Activated naive CD8-positive, alpha-beta T cell treated with anti-CD3 and anti-CD28 coated beads for 36 hours (primary cell): ENCODE results near the gene AKNAD1. TPM values are rescaled to one million over a fixed set of nuclear protein-coding genes. Genes with fewer than 3 reads are reported as not detected.

Experiments used
- DNase-seq: peaks from one replicate; pipeline ENCODE4 v3.0.0; 2021
- H3K27ac Mint-ChIP-seq: one replicate; pipeline ENCODE4 v1.8.0; 2022; ENCODE audit warnings: mild to moderate bottlenecking, moderate library complexity, mixed read lengths
- H3K27me3 Mint-ChIP-seq: one replicate; pipeline ENCODE4 v1.8.0; 2022; ENCODE audit warnings: mild to moderate bottlenecking, mixed read lengths
- H3K36me3 Mint-ChIP-seq: one replicate; pipeline ENCODE4 v1.8.0; 2021; ENCODE audit warnings: mild to moderate bottlenecking, mixed read lengths
- H3K4me1 Mint-ChIP-seq: one replicate; pipeline ENCODE4 v1.8.0; 2021; ENCODE audit warnings: mixed read lengths
- H3K4me3 Mint-ChIP-seq: one replicate; pipeline ENCODE4 v1.8.0; 2022; ENCODE audit warnings: mild to moderate bottlenecking, moderate library complexity, mixed read lengths
- H3K9me3 Mint-ChIP-seq: one replicate; pipeline ENCODE4 v1.8.0; 2022; ENCODE audit warnings: mixed read lengths
- total RNA-seq, 2 experiments: library from RNA; stranded (reverse); gene quantifications; one replicate each; pipeline ENCODE4 v1.2.3, GENCODE V29; 2021

Gene AKNAD1
- total RNA-seq, 2 experiments from 2014 or later: not detected

- Mint-ChIP-seq H3K4me3 (no peak overlapping the region), H3K36me3 (no peaks in the 10 kb centered on the region), H3K27ac (no peak overlapping the region), H3K9me3 (no peaks in the 10 kb centered on the region), H3K27me3 (peaks cover 4% of the 10 kb centered on the region), H3K4me1 (peaks cover 3% of the 10 kb centered on the region)
- no peak for DNase-seq
Observed at GRCh38 chr1:108826081-108826635, 30.7 kb downstream of the AKNAD1 start.

GRCh38 chr1:108824051-108824450, 32.8 kb downstream of the AKNAD1 start:
- DNase-seq: no peak
- H3K4me1 Mint-ChIP-seq: peaks cover 3% of the 10 kb centered on the region
- no peaks in the 10 kb centered on the region for H3K9me3 Mint-ChIP-seq
- no peak overlapping the region for H3K4me3 Mint-ChIP-seq
- no peak overlapping the region for H3K27ac Mint-ChIP-seq
- H3K36me3 Mint-ChIP-seq: no peaks in the 10 kb centered on the region
- H3K27me3 Mint-ChIP-seq: peaks cover 12% of the 10 kb centered on the region

GRCh38 chr1:108823632-108824031, 33.3 kb downstream of the AKNAD1 start:
- Mint-ChIP-seq H3K36me3 (no peaks in the 10 kb centered on the region), H3K4me3 (no peak overlapping the region), H3K9me3 (no peaks in the 10 kb centered on the region), H3K4me1 (peaks cover 3% of the 10 kb centered on the region), H3K27me3 (peaks cover 13% of the 10 kb centered on the region), H3K27ac (no peak overlapping the region)
- DNase-seq: no peak

GRCh38 chr1:108819878-108820277, 37.0 kb downstream of the AKNAD1 start:
- Mint-ChIP-seq H3K27me3 (peaks cover 13% of the 10 kb centered on the region), H3K9me3 (no peaks in the 10 kb centered on the region), H3K36me3 (no peaks in the 10 kb centered on the region), H3K4me1 (no peaks in the 10 kb centered on the region), H3K4me3 (no peak overlapping the region), H3K27ac (no peak overlapping the region)
- no peak for DNase-seq

- Mint-ChIP-seq H3K27ac (no peak overlapping the region), H3K4me1 (no peaks in the 10 kb centered on the region), H3K4me3 (no peak overlapping the region), H3K36me3 (no peaks in the 10 kb centered on the region), H3K27me3 (peaks cover 13% of the 10 kb centered on the region), H3K9me3 (no peaks in the 10 kb centered on the region)
- no peak for DNase-seq
Observed at GRCh38 chr1:108817811-108818210, 39.1 kb downstream of the AKNAD1 start.

GRCh38 chr1:108817016-108817415, 39.9 kb downstream of the AKNAD1 start:
- DNase-seq: no peak

GRCh38 chr1:108816049-108816893, 40.6 kb downstream of the AKNAD1 start:
- Mint-ChIP-seq H3K4me3 (no peak overlapping the region), H3K9me3 (no peaks in the 10 kb centered on the region)

More at GRCh38 chr1:108817016-108817415, 39.9 kb downstream of the AKNAD1 start:
- Mint-ChIP-seq H3K36me3 (no peaks in the 10 kb centered on the region), H3K27me3 (peaks cover 13% of the 10 kb centered on the region), H3K4me3 (no peak overlapping the region), H3K9me3 (no peaks in the 10 kb centered on the region), H3K27ac (no peak overlapping the region), H3K4me1 (no peaks in the 10 kb centered on the region)

GRCh38 chr1:108815566-108815965, 41.3 kb downstream of the AKNAD1 start:
- Mint-ChIP-seq H3K4me3 (no peak overlapping the region), H3K4me1 (no peaks in the 10 kb centered on the region), H3K36me3 (no peaks in the 10 kb centered on the region), H3K9me3 (no peaks in the 10 kb centered on the region), H3K27ac (no peak overlapping the region), H3K27me3 (peaks cover 9% of the 10 kb centered on the region)
- no peak for DNase-seq

More at GRCh38 chr1:108816049-108816893, 40.6 kb downstream of the AKNAD1 start:
- no peak overlapping the region for H3K27ac Mint-ChIP-seq
- no peak for DNase-seq
- no peaks in the 10 kb centered on the region for H3K36me3 Mint-ChIP-seq
- peaks cover 9% of the 10 kb centered on the region for H3K27me3 Mint-ChIP-seq
- H3K4me1 Mint-ChIP-seq: no peaks in the 10 kb centered on the region

- Mint-ChIP-seq H3K27ac (no peak overlapping the region), H3K4me1 (no peaks in the 10 kb centered on the region), H3K4me3 (no peak overlapping the region), H3K27me3 (peaks cover 3% of the 10 kb centered on the region), H3K9me3 (no peaks in the 10 kb centered on the region), H3K36me3 (no peaks in the 10 kb centered on the region)
- no peak for DNase-seq
Observed at GRCh38 chr1:108814343-108815125, 42.4 kb downstream of the AKNAD1 start.

GRCh38 chr1:108813326-108813725, 43.6 kb downstream of the AKNAD1 start:
- H3K27me3 Mint-ChIP-seq: no peaks in the 10 kb centered on the region
- no peak overlapping the region for H3K27ac Mint-ChIP-seq
- H3K4me3 Mint-ChIP-seq: no peak overlapping the region
- H3K9me3 Mint-ChIP-seq: no peaks in the 10 kb centered on the region
- no peaks in the 10 kb centered on the region for H3K36me3 Mint-ChIP-seq
- no peak for DNase-seq
- no peaks in the 10 kb centered on the region for H3K4me1 Mint-ChIP-seq

- no peak overlapping the region for H3K4me3 Mint-ChIP-seq
- DNase-seq: no peak
- H3K36me3 Mint-ChIP-seq: peaks cover 1% of the 10 kb centered on the region
- no peaks in the 10 kb centered on the region for H3K4me1 Mint-ChIP-seq
- H3K27ac Mint-ChIP-seq: no peak overlapping the region
- H3K9me3 Mint-ChIP-seq: no peaks in the 10 kb centered on the region
- H3K27me3 Mint-ChIP-seq: no peaks in the 10 kb centered on the region
Observed at GRCh38 chr1:108811611-108812010, 45.3 kb downstream of the AKNAD1 start.

GRCh38 chr1:108808438-108808837, 48.5 kb downstream of the AKNAD1 start:
- Mint-ChIP-seq H3K27me3 (no peaks in the 10 kb centered on the region), H3K4me1 (no peaks in the 10 kb centered on the region), H3K27ac (no peak overlapping the region), H3K9me3 (no peaks in the 10 kb centered on the region), H3K4me3 (no peak overlapping the region), H3K36me3 (peaks cover 8% of the 10 kb centered on the region)
- no peak for DNase-seq

- Mint-ChIP-seq H3K27me3 (no peaks in the 10 kb centered on the region), H3K4me1 (peaks cover 7% of the 10 kb centered on the region), H3K36me3 (peaks cover 15% of the 10 kb centered on the region), H3K27ac (no peak overlapping the region), H3K9me3 (no peaks in the 10 kb centered on the region), H3K4me3 (no peak overlapping the region)
- DNase-seq: no peak
Observed at GRCh38 chr1:108803548-108803947, 53.3 kb downstream of the AKNAD1 start.

- no peak for DNase-seq
Observed at GRCh38 chr1:108801101-108801500, 55.8 kb downstream of the AKNAD1 start.

GRCh38 chr1:108799001-108799400, 57.9 kb downstream of the AKNAD1 start:
- Mint-ChIP-seq H3K9me3 (no peaks in the 10 kb centered on the region), H3K36me3 (peaks cover 13% of the 10 kb centered on the region), H3K4me1 (peaks cover 7% of the 10 kb centered on the region), H3K27me3 (no peaks in the 10 kb centered on the region), H3K4me3 (no peak overlapping the region), H3K27ac (no peak overlapping the region)
- DNase-seq: no peak

More at GRCh38 chr1:108801101-108801500, 55.8 kb downstream of the AKNAD1 start:
- Mint-ChIP-seq H3K27ac (no peak overlapping the region), H3K36me3 (peaks cover 13% of the 10 kb centered on the region), H3K27me3 (no peaks in the 10 kb centered on the region), H3K9me3 (no peaks in the 10 kb centered on the region), H3K4me1 (peaks cover 7% of the 10 kb centered on the region), H3K4me3 (no peak overlapping the region)
